ENCODE results near the gene KRT4.

KRT4 gene

DNA sequence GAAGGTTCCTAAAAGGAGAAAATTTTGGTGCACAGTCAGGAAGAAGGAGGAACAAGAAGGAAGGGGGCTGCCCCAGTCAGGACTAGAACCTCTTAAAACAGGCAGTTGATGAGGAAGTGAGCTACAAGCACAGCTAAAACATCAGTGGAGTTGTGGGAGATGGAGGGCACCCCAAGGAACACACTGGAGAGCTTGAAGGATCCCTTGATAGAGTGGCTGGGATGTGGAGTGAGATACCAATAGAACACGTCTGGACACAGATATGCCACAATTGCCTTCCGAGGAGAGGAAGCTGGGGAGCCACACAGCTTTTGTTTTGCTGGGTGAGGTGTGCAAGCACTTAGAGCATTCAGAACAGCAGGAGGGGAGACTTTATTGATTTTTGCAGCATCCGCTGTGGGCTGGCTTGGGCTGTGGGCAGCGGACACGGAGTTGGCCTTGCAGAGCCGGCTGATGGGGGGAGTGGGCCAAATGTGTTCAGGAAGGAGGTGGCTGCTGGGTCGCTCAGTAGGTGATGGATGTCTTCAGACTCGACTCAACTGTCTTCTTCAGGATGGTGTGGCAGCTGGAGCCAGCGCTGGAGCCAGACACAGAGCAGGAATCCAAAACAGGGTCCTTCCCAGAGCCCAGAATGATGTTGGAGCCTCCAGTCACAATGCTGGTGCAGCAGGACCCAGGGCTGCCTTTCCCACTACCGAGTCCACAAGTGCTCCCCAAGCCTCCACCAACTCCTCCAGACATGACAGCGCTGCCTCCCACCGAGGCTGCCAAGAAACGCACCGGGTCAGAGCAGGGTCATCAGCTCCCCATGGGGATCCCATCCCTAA is 24.9 kb upstream of the KRT4 start:
- Histone ChIP-seq H3K4me3 (no peak overlapping the region), H3K27ac (no peak overlapping the region), H3K9me3 (ENCODE audit: low read depth, low read length) (no peaks in the 10 kb centered on the region), H3K36me3 (ENCODE audit: insufficient read depth, low read length) (no peaks in the 10 kb centered on the region), H3K9ac (ENCODE audit: insufficient read length) (no peak overlapping the region)
- no peak for DNase-seq (ENCODE audit: low read depth, low spot score)
- TF ChIP-seq FOXP2 (optimal IDR thresholded peaks at IDR 0.05; ENCODE audit: control extremely low read depth, extremely low read length, insufficient read depth) (no peak), EZH2 (IDR thresholded peaks at IDR 0.05) (no peak), POLR2AphosphoS5 (IDR thresholded peaks at IDR 0.05; ENCODE audit: borderline replicate concordance, low read depth, low read length) (no peak)

DNA sequence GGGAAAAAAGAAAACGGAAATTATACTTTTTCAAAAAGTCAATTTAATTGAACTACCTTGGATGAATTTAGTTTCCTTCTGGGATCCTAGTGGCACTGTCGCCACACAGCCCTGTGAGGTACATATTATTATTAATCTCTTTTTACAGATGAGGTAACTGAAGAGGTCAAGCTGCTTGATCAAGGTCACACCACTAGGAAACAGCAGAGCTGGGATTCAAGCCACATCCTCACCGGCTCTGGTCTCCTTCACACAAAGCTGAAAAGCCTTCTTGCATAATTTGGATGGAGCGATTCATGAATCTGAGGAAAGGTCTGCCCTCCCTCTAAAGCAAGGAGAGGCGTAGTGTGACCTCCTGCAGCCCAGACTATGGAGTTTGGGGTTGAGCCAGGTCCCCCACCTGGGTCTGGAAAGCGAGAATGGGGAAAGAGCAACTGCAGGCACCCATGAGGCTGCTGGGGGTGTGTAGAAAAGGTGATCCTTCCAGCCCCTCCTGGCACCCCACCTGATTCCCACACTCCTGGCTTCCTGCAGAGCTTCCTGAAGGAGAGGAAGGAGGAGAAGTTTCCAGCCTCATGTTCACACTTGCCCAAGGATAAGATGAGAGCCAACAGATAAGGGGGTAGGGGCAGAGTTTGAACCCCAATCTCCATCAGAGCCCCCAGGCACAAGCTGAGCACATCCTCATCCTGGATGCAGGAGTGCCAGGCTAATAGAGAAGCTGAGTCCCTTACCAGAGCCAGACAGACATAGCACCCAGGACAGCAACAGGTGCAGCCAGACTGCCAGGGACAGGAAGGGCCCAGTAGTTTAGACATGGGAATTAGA is 24.1 kb upstream of the KRT4 start:
- Histone ChIP-seq H3K27ac (no peak overlapping the region), H3K9me3 (ENCODE audit: low read depth, low read length) (no peaks in the 10 kb centered on the region), H3K4me3 (no peak overlapping the region), H3K36me3 (ENCODE audit: insufficient read depth, low read length) (no peaks in the 10 kb centered on the region), H3K9ac (ENCODE audit: insufficient read length) (no peak overlapping the region)
- no peak for DNase-seq (ENCODE audit: low read depth, low spot score)
- TF ChIP-seq FOXP2 (optimal IDR thresholded peaks at IDR 0.05; ENCODE audit: control extremely low read depth, extremely low read length, insufficient read depth) (no peak), POLR2AphosphoS5 (IDR thresholded peaks at IDR 0.05; ENCODE audit: borderline replicate concordance, low read depth, low read length) (no peak), EZH2 (IDR thresholded peaks at IDR 0.05) (no peak)

DNA sequence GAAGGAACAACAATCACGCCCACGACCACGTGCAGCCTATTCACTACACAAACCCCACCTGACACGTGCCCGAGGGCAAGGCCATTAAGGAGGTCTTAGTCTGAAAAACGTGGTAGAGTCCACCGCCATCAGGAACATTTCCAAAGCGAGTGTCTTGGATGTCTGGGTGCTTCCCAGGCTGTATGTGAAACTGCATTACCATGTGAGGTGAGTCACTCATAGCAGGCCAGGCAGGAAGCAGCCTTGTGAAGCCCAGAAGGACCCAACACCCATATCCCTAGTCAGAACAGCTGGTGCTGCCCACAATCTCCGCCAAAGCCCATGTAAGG is 23.5 kb upstream of the KRT4 start:
- TF ChIP-seq EZH2 (IDR thresholded peaks at IDR 0.05) (no peak), FOXP2 (optimal IDR thresholded peaks at IDR 0.05; ENCODE audit: control extremely low read depth, extremely low read length, insufficient read depth) (no peak), POLR2AphosphoS5 (IDR thresholded peaks at IDR 0.05; ENCODE audit: borderline replicate concordance, low read depth, low read length) (no peak)
- H3K9ac ChIP-seq (ENCODE audit: insufficient read length) = no peak overlapping the region
- DNase-seq (ENCODE audit: low read depth, low spot score) = no peak
- no peak overlapping the region for H3K27ac ChIP-seq
- H3K36me3 ChIP-seq (ENCODE audit: insufficient read depth, low read length) = no peaks in the 10 kb centered on the region
- no peaks in the 10 kb centered on the region for H3K9me3 ChIP-seq (ENCODE audit: low read depth, low read length)
- no peak overlapping the region for H3K4me3 ChIP-seq

DNA sequence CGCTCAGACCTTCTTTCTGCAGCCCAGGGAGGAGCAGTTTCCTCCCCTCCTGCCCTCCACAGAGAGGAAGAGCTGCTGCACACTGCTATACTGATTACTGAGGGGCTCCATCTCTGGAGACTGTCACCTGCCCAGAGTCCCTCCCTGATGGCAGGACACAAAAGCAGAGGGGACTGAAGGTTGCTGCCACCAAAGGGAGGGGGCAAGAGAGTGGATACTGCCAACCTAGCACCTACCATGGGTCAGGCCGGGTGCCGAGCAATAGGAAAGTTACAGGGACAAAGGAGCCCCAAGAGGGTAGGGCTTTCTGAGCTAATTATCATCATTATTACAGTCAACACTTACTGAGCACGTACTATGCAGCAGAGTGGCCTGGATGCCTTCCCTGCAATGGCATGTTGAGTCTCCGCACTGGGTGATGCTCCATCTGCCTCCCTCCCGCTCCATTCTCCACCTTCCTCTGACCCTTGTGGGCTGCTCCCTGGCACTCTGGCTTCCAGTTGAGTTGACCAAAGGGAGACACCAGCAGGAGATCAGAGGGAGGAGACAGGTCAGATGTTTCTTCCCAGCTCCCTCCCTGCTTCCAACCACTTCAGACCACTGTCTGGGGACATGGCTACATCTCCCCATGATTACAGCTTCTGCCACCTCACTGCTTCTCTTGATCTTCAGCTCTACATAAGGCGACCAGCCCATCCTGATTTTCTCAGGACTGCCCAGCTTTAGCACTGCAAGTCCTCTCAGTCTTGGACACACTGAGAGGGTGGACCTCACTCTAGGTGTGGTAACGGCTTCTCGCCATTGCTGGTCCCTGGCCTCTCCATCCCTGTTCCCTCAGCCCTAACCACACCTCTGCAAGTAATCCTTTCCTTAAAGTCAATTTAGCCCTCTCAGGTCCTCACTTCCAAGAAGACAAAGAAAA is 22.8 kb upstream of the KRT4 start:
- no peaks in the 10 kb centered on the region for H3K9me3 ChIP-seq (ENCODE audit: low read depth, low read length)
- H3K36me3 ChIP-seq (ENCODE audit: insufficient read depth, low read length) = no peaks in the 10 kb centered on the region
- no peak overlapping the region for H3K9ac ChIP-seq (ENCODE audit: insufficient read length)
- H3K4me3 ChIP-seq = no peak overlapping the region
- no peak for TF ChIP-seq EZH2 (IDR thresholded peaks at IDR 0.05)
- TF ChIP-seq FOXP2 (optimal IDR thresholded peaks at IDR 0.05; ENCODE audit: control extremely low read depth, extremely low read length, insufficient read depth) = no peak
- TF ChIP-seq POLR2AphosphoS5 (IDR thresholded peaks at IDR 0.05; ENCODE audit: borderline replicate concordance, low read depth, low read length) = no peak
- H3K27ac ChIP-seq = no peak overlapping the region
- no peak for DNase-seq (ENCODE audit: low read depth, low spot score)

DNA sequence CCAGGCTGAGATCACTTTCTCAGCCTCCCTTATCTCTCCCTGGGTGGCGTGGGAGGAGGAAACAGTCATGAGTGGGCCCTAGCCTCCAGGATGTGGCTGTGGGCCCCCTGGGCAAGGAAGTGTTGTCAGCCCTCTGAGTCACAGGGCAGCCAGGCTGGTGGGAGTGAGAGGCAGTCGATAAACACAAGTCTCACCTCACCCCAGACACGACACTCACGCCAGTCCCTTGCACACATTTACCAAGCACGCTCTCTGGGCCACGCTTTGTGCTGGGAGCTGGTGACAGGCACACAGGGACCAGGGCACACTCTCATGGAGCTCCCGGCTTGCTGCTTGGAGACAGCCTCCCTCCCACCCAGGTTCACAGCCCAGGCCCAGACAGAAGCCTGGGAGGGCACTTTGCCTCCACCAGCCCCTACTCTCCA is 22.1 kb upstream of the KRT4 start:
- Histone ChIP-seq H3K9me3 (ENCODE audit: low read depth, low read length) (no peaks in the 10 kb centered on the region), H3K27ac (no peak overlapping the region), H3K4me3 (no peak overlapping the region), H3K36me3 (ENCODE audit: insufficient read depth, low read length) (no peaks in the 10 kb centered on the region), H3K9ac (ENCODE audit: insufficient read length) (no peak overlapping the region)
- DNase-seq (ENCODE audit: low read depth, low spot score) = no peak
- TF ChIP-seq FOXP2 (optimal IDR thresholded peaks at IDR 0.05; ENCODE audit: control extremely low read depth, extremely low read length, insufficient read depth) (no peak), EZH2 (IDR thresholded peaks at IDR 0.05) (no peak), POLR2AphosphoS5 (IDR thresholded peaks at IDR 0.05; ENCODE audit: borderline replicate concordance, low read depth, low read length) (no peak)

DNA sequence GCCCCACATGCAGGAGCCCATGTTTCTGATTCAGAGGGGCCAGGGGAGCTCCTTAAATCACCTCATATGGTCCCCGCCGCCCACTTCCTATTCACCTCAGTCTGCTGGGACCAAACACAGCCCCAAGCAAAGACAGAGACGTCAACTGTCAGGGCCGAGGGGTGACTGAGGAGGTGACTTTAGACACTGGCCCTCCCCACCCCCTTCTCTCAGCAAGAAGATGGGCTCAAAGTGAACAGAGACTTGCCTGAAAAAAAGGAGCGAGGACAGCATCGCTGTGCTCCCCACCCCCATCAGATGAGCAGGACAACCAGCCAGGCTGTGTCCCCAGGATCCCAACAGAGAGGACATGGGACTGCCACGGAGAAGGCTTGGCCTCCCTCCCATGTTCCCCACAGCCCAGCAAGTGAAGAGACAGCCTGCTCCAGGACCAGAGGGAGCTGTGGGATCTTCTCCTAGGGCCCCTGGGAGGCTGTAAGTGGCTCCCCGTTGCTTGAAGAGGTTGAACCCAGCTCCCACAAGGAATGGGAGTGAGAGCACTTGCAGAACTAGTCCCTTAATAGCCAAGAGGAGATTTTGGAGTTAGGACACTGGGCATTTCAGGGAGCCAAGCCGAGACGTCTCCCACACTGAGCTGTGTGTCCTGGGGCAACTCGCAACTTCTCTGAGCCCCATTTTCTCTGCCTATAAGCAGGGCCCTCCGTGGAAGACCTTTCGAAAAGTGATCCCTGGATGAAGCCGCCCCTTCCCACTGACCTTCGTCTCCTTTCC is 21.5 kb upstream of the KRT4 start:
- Histone ChIP-seq H3K9me3 (ENCODE audit: low read depth, low read length) (no peaks in the 10 kb centered on the region), H3K36me3 (ENCODE audit: insufficient read depth, low read length) (no peaks in the 10 kb centered on the region), H3K27ac (no peak overlapping the region), H3K9ac (ENCODE audit: insufficient read length) (no peak overlapping the region), H3K4me3 (no peak overlapping the region)
- no peak for DNase-seq (ENCODE audit: low read depth, low spot score)
- TF ChIP-seq EZH2 (IDR thresholded peaks at IDR 0.05) (no peak), POLR2AphosphoS5 (IDR thresholded peaks at IDR 0.05; ENCODE audit: borderline replicate concordance, low read depth, low read length) (no peak), FOXP2 (optimal IDR thresholded peaks at IDR 0.05; ENCODE audit: control extremely low read depth, extremely low read length, insufficient read depth) (no peak)

DNA sequence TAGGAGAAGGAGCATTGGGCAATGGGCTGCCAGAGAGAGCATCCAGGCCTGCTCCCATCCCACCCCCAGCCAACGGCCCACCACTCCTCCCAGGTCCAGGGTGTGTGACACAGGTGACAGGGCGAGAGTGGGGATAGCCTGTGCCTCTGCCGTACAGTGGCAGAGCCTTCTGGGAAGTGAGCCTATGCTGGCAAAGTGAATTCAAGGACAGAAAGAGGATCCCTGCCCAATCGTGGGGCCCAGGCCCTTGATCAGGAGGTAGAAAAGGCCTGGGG is 20.7 kb upstream of the KRT4 start:
- H3K27ac ChIP-seq = no peak overlapping the region
- H3K36me3 ChIP-seq (ENCODE audit: insufficient read depth, low read length) = no peaks in the 10 kb centered on the region
- no peak overlapping the region for H3K4me3 ChIP-seq
- H3K9ac ChIP-seq (ENCODE audit: insufficient read length) = no peak overlapping the region
- H3K9me3 ChIP-seq (ENCODE audit: low read depth, low read length) = no peaks in the 10 kb centered on the region
- no peak for TF ChIP-seq FOXP2 (optimal IDR thresholded peaks at IDR 0.05; ENCODE audit: control extremely low read depth, extremely low read length, insufficient read depth)
- TF ChIP-seq EZH2 (IDR thresholded peaks at IDR 0.05) = no peak
- no peak for TF ChIP-seq POLR2AphosphoS5 (IDR thresholded peaks at IDR 0.05; ENCODE audit: borderline replicate concordance, low read depth, low read length)
- DNase-seq (ENCODE audit: low read depth, low spot score) = no peak

All from SK-N-MC (cell line).